H7 (cell line): Measurements from ENCODE around the gene P2RX3. TPM values are rescaled to one million over a fixed set of nuclear protein-coding genes. Genes with fewer than 3 reads are reported as not detected.
A peak's percentile ranks its signal among the peaks of the same experiment; 100 is the strongest.

Experiments used
- DNase-seq: peaks from one replicate; pipeline ENCODE4 v3.0.0; 2012
- H3K27me3 ChIP-seq: 2 replicates; pipeline ENCODE4 v1.6.0; 2011; ENCODE audit warnings: mild to moderate bottlenecking, low read length; ENCODE audit not compliant: control insufficient read depth, insufficient read depth
- H3K36me3 ChIP-seq: replicated peaks from 2 replicates; pipeline ENCODE4 v1.5.1; 2011; ENCODE audit warnings: low read length; ENCODE audit not compliant: control insufficient read depth, insufficient read depth
- H3K4me3 ChIP-seq: 2 replicates; pipeline ENCODE4 v1.5.1; 2011; ENCODE audit warnings: low read depth, mild to moderate bottlenecking, control low read depth, low read length, moderate library complexity; ENCODE audit not compliant: insufficient read depth
- total RNA-seq: library from RNA; depleted of rRNA; stranded (reverse); fragments of >200 nt; shearing (Covaris generic); gene quantifications from 2 replicates; pipeline ENCODE4 v1.2.3, GENCODE V29; 2014

Gene P2RX3
- total RNA-seq, 1 experiment from 2014 or later = not detected

DNA sequence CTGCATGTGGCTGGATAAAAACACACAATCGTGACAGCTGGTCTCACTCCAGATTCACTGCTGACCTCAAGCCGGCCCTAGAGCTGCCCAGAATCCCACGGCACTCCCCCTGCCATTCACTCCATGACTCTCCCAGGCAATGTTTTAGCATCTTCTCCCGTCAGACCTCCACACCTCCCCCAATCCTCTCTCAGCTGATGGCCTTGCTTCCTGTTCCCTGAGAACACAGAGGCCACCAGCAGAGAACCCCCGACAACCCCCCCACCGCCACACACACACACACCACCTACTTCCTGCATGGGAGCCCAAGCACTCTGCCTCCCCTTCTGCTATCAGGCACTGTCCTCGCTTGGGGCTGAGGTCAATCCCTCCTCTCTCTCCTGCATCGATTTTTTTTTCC is 22.7 kb upstream of the P2RX3 start:
- peak; percentile 77 for DNase-seq
- no peaks in the 10 kb centered on the region for H3K27me3 ChIP-seq

DNA sequence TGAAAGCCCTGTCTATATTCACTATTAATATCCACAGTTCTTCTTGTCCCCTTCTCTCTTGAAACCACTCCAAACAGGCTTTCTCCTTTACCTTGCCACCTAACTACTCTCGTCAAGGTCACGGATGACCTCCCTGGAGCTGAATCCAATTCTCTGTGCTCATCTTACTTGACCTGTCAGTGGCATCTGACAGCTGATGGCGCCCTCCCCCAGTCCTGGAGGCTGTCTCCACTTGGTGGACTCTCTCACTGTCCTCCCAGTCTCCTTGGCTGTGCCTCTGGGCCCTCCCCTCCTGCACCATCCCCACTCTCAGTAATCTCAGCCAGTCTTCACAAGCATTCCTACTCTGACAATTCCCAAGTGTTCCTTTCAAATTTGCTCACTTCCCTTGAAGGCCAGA is 22.1 kb upstream of the P2RX3 start:
- H3K27me3 ChIP-seq = no peaks in the 10 kb centered on the region

More for the DNA sequence above, 22.7 kb upstream of the P2RX3 start:
- Histone ChIP-seq H3K4me3 (no peak overlapping the region), H3K36me3 (peaks cover 51% of the 10 kb centered on the region)

DNA sequence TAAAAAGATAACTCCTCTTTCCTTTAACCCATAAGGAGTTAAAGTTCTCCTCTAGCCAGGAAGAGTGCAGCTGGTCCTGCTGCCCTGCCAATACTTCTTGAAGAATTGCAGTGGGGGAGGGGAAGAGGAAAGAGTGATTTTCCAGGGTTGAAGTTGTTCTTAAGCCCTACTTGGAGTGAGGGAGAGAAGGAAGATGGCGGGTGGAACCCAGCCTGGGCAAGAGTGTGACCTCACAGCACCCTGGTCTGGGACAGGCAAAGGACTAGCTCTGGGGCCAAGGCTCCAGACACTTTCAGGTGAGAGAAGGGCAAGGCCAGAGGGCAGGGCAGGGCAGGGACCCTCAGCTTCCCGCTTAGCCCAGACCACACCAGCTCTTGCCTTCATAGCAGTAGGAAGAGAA is 20.0 kb upstream of the P2RX3 start:
- peaks cover 45% of the 10 kb centered on the region for H3K36me3 ChIP-seq
- H3K4me3 ChIP-seq = no peak overlapping the region
- DNase-seq = no peak
- H3K27me3 ChIP-seq = no peaks in the 10 kb centered on the region

More for the DNA sequence above, 22.1 kb upstream of the P2RX3 start:
- peak; percentile 60 for DNase-seq
- H3K4me3 ChIP-seq = no peak overlapping the region
- H3K36me3 ChIP-seq = peaks cover 54% of the 10 kb centered on the region

DNA sequence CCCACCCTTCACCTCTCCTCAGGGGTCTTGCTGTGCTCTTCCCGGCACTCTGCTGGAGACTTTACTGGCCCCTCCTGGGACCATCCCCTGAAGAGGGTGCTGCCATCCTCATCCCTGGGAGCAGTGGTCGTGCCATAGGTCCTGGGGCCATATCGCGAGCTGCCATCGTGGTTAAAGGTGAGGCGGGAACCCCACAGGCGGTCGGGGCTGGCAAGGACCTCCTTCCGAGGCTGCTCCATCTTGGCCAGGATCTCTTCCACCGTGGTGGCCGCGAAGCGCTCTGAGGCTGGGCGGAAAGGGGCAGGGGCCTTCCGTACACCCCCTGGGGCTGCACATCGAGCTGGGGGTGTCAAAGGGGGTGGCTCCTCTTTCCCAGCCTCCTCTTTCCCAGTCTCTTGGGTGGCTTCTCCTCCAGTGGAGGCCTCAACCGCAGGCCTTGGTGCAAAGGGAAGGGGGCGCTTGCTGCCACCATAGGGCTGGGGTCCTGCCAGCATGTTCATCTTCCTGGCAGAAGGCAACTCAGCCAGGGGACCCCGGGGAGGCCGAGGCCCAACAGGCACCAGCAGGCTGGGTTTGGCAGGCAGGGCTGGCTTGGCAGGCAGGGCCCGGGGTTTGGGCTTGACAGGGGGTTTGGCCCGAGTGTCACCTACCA is 18.0 kb upstream of the P2RX3 start:
- H3K4me3 ChIP-seq = no peak overlapping the region
- H3K36me3 ChIP-seq = peaks cover 34% of the 10 kb centered on the region
- H3K27me3 ChIP-seq = no peaks in the 10 kb centered on the region
- no peak for DNase-seq

DNA sequence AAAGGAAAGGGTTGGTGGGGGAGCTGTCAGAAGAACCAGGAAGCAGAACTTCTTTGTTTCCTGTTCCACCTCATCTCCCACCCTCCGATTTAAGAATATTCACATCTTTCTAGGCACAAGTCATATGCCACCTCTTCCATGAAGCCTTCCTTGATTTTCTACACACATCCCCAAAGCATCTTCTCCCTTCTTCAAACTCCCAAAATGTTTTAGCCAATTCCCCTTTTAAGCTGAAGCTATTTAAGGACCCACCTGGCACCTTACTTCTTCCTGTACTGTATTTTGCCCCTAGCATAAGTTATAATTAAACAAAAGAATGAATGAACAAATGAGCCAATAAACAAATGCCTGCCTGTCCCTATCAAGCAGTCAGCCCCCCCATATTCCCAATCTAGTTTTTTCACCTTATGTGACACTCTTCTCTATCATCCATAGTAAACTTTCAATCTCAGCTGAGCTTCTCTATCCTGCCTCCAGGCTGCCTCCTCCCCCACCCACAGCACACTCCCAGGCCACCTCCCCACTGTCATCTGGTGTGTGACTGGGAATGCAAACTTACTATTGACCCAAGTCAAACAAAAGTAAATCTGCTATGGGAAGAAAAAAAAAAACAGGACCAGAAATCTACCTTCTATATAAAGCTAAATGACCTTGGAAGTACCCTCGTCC is 17.3 kb upstream of the P2RX3 start:
- Histone ChIP-seq H3K36me3 (peaks cover 31% of the 10 kb centered on the region), H3K27me3 (no peaks in the 10 kb centered on the region), H3K4me3 (no peak overlapping the region)
- DNase-seq = no peak

DNA sequence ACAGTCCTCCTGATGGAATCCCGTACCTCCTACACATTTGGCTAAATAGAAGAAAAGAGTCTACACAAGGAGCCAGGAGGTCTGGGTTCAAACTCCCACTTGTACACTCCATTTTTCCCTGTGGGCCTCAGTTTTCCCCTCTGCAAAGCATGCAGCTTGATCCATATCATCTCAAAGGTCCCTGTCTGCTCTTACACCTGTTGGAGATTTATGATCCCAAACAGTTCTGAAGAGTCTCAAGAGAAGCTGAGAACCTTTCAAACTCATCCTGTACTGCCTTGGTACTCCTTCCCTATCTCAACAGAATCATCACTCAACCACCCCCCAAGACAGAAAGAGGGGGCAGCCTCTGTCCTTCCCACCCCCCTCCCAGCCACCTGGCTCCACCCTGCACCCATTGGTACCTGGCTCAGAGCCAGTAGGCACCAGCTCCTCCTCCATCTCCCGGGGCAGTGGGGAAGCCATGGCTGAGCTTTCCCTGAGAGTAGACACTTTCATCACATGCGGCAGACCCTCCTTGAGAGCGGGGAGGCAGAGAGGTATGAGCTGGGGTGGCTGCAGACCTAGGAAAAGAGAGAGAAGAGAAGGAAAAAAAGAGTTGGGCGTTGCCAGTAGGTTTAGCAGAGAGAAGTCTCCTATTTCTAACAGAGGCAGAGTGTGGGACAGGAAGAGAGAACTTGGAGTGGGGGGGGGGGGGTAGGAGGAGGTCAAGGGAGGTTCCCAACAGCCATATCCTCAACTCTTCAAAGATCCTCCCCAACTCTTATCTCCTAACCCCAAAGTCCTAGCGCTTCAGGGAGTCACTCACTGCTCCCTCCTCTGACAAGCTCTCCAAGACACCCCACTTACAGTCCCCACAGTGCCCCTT is 16.5 kb upstream of the P2RX3 start:
- no peaks in the 10 kb centered on the region for H3K27me3 ChIP-seq
- DNase-seq = no peak
- peaks cover 32% of the 10 kb centered on the region for H3K36me3 ChIP-seq
- no peak overlapping the region for H3K4me3 ChIP-seq

DNA sequence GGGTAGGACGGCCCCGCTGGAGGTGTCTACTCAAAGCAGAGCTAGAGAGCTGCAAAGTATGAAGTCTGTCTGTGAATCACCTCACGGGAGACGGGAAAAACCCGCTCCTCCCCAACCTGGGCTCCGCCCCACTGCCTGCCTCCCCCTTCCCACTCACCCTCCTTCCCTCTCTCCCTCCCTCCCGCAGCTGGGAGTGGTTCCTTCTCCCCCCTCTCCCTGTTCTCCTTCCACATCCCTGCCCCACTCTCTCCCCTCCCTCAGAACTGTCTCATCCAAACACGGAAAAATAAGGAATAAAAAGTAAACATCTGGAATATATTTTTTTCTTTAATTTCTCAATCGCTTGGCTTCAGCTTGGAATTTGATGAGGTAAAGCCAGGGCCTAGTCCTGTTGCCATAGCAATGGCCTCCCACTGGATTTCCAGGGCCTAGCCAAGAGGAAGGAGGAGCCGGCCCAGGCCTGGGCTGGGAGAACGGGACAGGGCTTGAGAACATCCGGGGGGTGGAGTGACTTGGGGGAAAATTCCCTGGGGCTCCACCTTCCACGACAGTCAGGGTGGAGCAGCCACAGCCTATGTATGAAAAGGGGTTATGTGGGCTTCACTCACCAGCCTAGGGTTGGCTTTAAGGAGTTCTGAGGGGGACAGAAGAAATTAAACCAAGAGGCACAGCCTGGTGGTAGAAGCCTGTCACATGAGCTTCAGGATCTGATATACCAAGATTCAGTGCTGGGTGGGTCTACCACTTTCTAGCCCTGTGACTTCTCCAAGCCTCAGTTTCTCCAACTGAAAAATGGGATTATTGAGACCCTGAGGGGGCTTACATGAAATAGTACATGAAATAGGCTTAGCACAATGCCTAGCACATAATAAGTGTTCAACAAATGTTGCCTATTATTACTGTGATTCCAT is 15.6 kb upstream of the P2RX3 start:
- Histone ChIP-seq H3K4me3 (no peak overlapping the region), H3K36me3 (peaks cover 31% of the 10 kb centered on the region), H3K27me3 (no peaks in the 10 kb centered on the region)
- peak; percentile 91 for DNase-seq

DNA sequence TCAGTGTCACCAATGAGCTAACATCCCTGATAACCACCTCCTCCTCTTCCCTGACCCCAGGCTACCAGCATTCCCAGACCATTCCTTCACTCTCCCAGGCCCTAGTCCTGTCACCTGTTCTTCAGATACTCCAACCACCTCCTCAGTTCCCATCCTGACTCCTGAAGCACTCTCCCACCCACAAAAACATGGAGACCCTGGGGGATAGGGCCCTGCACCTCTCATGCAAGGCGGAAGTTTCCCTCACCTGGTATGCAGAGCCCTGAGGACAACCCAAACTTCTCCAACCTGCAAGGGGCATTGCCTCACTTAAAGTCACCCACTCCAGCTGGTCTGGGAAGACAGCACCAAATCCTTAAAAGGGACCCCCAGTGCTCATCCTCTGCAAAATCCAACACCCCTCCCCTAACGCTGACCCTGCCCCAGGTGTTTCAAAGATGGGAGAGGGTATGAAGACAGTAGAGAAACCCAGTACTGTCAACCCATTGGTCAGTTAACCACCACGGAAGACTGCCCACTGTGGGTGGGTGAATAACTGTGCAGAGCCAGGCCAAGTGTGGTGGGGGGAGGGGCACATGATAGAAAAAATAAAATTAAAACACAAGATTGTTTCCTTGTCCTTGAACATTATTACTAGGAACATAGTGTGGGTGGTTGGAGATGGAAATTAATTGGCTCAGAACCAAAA is 14.8 kb upstream of the P2RX3 start:
- peak overlapping the region; percentile 72 for H3K4me3 ChIP-seq
- H3K36me3 ChIP-seq = peaks cover 31% of the 10 kb centered on the region
- H3K27me3 ChIP-seq = no peaks in the 10 kb centered on the region
- DNase-seq = peak; percentile 35

DNA sequence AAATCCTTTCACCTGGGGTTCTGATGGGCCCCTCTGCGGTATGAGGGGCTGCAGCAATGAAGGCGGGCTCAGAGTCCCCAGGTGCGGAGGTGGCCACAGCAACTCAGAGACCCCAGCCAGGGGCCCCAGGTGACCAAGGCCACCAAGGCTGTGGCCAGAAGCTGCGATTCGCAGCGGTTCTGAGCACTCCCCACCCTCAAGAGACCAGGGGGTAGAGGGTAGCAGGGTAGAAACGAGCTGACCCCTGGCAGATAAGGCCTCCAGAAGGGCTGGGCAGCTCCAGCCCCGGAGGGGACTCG is 14.3 kb upstream of the P2RX3 start:
- peak overlapping the region; percentile 72 for H3K4me3 ChIP-seq
- DNase-seq = no peak
- H3K36me3 ChIP-seq = peaks cover 33% of the 10 kb centered on the region
- H3K27me3 ChIP-seq = no peaks in the 10 kb centered on the region

DNA sequence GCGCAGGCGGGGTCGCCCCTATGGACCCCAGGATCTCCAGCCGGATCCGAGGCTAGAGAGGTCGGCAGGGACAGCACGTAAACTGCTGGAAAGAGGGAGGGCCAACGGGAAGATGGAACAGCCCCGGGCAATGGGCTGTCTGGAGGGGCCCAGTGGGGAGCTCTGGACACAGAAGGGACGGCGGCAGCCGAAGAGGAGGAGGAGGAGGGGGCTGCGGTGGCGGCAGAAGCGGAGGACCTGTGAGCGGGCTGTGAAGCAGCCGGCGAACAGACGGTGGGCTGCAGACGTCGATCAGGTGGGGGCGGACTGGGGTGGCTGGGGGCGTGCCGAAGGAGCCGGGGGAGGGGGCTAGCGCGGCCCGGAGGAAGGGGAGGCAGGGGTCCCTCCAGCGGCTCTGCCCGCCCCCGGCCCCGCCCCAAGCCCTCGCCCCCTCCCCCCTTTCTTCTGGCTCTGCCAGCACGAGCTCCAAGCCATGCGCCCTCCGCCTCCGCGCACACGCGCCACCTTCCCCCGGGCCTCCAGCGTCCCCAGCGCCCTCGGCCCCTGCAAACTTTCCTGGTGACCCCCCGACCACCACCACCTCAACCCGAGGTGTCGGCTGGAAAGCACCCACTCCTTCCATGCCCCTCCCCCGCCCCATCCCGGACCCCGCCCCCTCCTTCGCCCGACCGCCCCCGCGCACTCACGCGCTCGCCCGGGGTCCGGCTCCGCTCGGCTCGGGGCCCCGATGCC is 13.8 kb upstream of the P2RX3 start:
- peaks cover 35% of the 10 kb centered on the region for H3K36me3 ChIP-seq

DNA sequence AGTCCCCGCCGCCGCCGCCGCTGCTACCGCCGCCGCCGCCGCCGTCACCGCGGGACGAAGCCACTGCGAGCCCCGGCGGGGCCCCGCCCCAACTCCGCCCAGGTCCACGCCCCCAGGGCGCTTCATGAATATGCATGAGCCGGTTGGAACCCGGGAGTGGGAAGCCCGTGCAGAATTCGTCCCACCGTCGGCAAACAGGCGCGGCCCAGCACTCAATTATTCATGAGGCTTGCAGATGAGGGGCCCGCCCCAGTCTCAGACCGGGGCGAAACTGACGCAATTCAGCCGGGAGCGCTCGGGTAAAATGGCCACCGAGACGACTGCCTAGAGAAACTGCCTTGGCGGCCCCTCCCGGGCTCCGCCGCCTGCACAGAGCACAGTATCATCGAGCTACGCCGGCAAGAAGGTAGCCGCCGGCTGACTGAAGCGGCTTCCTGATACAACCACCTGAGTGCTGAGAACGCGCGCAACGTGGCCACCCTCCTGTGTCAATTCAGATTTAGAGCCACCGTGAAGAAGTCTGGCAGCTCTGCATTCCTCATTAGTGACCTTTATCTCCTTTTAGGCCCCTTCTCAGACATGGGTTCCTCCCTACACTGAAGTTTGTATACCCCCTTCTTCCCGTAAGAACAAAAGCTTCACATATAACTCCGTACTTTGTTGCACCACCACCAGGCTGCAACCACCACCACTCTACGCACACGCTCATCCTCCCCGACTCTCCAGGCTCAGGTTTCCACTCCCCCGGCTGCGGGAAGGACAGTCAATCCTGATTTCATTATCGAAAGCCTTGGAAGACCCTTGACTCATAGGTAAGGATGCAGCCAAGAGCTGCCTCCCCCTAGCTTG is 13.0 kb upstream of the P2RX3 start, which contains the start of gene TNKS1BP1:
TSS of gene TNKS1BP1 (minus strand) at position 67 of the 849 bp plus-strand sequence. CDS start 3,067 bp downstream, outside the sequence.
- peaks cover 41% of the 10 kb centered on the region for H3K36me3 ChIP-seq
- H3K27me3 ChIP-seq = no peaks in the 10 kb centered on the region
- DNase-seq = peak; percentile 98
- H3K4me3 ChIP-seq = peak within 1 kb of the TSS; percentile 72

More for the DNA sequence above, 13.8 kb upstream of the P2RX3 start:
- peak; percentile 99 for DNase-seq
- Histone ChIP-seq H3K4me3 (peak overlapping the region; percentile 72), H3K27me3 (no peaks in the 10 kb centered on the region)

DNA sequence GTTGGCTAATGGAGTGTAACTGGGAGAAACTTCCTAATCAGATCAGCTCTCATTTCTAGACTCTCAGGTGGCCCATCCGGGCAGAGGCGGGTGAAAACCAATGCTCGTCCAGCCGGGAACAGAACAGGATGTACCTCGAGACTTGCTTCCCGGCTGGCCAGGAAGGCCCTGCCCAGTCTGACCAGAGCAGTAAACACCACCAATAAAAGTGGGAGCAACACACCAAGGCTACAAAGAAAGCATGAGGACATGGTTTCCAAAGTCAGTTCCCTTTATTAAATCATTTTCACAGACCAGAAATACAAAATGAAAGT is 12.5 kb upstream of the P2RX3 start:
- Histone ChIP-seq H3K36me3 (peaks cover 44% of the 10 kb centered on the region), H3K4me3 (peak overlapping the region; percentile 72), H3K27me3 (no peaks in the 10 kb centered on the region)
- DNase-seq = no peak
